Vagina (tissue), 2 donors: Measurements from ENCODE around the gene PGR. TPM values are rescaled to one million over a fixed set of nuclear protein-coding genes. Genes with fewer than 3 reads are reported as not detected.
"Not testable (repeated sequence)": the region's sequence is repeated elsewhere in the genome, so short reads cannot be mapped to it uniquely, and the experiment has no call there.

ENCODE experiments used
- DNase-seq, 2 donors: peaks; one replicate each; pipeline ENCODE4 v3.0.0-alpha.2; 2017; ENCODE audit errors: extremely low spot score in 2 of 2
- H3K27ac ChIP-seq: fragments of 200-600 bp; sonication (generic); one replicate; pipeline ENCODE4 v1.5.1; 2019
- H3K27me3 ChIP-seq: fragments of 200-600 bp; sonication (generic); one replicate; pipeline ENCODE4 v1.5.1; 2019
- H3K36me3 ChIP-seq, 2 donors: fragments of 200-600 bp; sonication (generic); one replicate each; pipeline ENCODE4 v1.5.1; 2017 to 2019
- H3K4me1 ChIP-seq: fragments of 200-600 bp; sonication (generic); one replicate; pipeline ENCODE4 v1.5.1; 2019
- H3K4me3 ChIP-seq, 2 donors: fragments of 200-600 bp; sonication (generic); 1 replicate in 1 of 2; 2 replicates in 1 of 2; pipeline ENCODE4 v1.5.1; 2016 to 2019
- H3K9me3 ChIP-seq: fragments of 200-600 bp; sonication (generic); one replicate; pipeline ENCODE4 v1.5.1; 2019
- POLR2A ChIP-seq, 2 donors: fragments of 450-650 bp; IDR thresholded peaks; one replicate each; pipeline ENCODE4 v1.6.1; 2017; ENCODE audit warnings: antibody characterized with exemption in 2 of 2, mild to moderate bottlenecking in 2 of 2, moderate library complexity in 2 of 2
- POLR2AphosphoS5 ChIP-seq, 2 donors: sonication (generic); formaldehyde crosslinking; IDR thresholded peaks; one replicate each; pipeline ENCODE4 v1.9.0; 2017; ENCODE audit warnings: antibody characterized with exemption in 2 of 2, mild to moderate bottlenecking in 2 of 2, low read depth in 1 of 2; ENCODE audit not compliant: insufficient read depth in 1 of 2
- intact Hi-C: fragments of 100-400 bp; cut with DNase I; formaldehyde crosslinking; loops from one replicate; pipeline ENCODE4 v1.15.1; 2023
- total RNA-seq: library from RNA; depleted of rRNA; stranded (reverse); fragments of >200 nt; gene quantifications from one replicate; pipeline ENCODE4 v1.2.3, GENCODE V29; 2016
- TF ChIP-seq, protein P1 (sequence below), 3 experiments: fragments of 450-650 bp in 2 of 3; fragments of 200-600 bp in 1 of 3; sonication (generic) in 1 of 3; IDR thresholded peaks; one replicate each; pipeline ENCODE4 v1.5.1; 2017 to 2019; ENCODE audit warnings: antibody characterized with exemption in 3 of 3, mild to moderate bottlenecking in 2 of 3, moderate library complexity in 2 of 3

The PGR gene
- total RNA-seq, 1 donor from 2014 or later: 34.4 TPM

DNA sequence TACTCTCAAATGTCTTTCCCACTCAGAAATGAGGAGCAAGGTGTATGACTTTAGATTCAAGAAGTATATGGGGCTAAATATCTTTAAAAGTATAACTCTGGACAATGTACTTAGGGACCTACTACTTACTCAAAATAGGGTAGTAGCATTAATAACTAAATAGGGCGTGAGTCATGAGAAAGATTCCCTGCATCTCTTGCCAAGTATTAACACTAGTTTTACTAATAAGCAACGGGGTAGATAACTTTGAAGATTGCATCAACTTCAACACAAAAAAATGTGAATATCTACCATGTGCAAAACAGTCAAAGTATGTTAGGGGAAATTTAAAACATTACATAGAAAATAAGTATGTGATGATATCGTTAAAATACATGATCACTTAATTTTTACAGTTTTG is 99.6 kb downstream of the PGR start:
- Histone ChIP-seq H3K9me3 (no peaks in the 10 kb centered on the region), H3K27ac (no peak overlapping the region), H3K36me3 (no peaks in the 10 kb centered on the region), H3K4me1 (peaks cover 13% of the 10 kb centered on the region), H3K4me3 (no peak overlapping the region), H3K27me3 (no peaks in the 10 kb centered on the region)
- intact Hi-C loops: no loop called here
- TF ChIP-seq POLR2A (IDR thresholded peaks at IDR 0.05) (no peak), POLR2AphosphoS5 (IDR thresholded peaks at IDR 0.05; ENCODE audit: insufficient read depth in 1 of 2, low read depth in 1 of 2) (no peak)
- TF ChIP-seq, protein P1, sequence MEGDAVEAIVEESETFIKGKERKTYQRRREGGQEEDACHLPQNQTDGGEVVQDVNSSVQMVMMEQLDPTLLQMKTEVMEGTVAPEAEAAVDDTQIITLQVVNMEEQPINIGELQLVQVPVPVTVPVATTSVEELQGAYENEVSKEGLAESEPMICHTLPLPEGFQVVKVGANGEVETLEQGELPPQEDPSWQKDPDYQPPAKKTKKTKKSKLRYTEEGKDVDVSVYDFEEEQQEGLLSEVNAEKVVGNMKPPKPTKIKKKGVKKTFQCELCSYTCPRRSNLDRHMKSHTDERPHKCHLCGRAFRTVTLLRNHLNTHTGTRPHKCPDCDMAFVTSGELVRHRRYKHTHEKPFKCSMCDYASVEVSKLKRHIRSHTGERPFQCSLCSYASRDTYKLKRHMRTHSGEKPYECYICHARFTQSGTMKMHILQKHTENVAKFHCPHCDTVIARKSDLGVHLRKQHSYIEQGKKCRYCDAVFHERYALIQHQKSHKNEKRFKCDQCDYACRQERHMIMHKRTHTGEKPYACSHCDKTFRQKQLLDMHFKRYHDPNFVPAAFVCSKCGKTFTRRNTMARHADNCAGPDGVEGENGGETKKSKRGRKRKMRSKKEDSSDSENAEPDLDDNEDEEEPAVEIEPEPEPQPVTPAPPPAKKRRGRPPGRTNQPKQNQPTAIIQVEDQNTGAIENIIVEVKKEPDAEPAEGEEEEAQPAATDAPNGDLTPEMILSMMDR (IDR thresholded peaks at IDR 0.05): no peak
- no peak for DNase-seq

DNA sequence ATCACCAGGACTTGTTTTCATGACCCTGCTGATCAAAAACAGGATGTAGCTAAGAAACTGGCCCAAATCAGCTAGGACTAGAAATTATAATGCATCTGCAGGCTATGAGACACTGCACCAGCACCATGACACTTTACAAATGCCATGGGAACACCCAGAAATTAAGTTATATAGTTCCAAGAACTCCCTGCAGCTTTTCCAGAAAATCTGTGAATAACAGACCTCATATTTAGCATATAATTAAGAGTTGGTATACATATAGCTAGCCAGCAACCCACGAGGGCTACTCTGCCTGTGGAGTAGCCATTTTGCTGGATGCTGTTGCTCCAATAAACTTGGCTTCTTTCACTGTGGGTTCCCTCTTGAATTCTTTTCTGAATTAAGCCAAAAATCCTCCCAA is 101.0 kb downstream of the PGR start:
- peaks cover 7% of the 10 kb centered on the region for H3K4me1 ChIP-seq
- intact Hi-C loops: no loop called here
- DNase-seq: no peak

DNA sequence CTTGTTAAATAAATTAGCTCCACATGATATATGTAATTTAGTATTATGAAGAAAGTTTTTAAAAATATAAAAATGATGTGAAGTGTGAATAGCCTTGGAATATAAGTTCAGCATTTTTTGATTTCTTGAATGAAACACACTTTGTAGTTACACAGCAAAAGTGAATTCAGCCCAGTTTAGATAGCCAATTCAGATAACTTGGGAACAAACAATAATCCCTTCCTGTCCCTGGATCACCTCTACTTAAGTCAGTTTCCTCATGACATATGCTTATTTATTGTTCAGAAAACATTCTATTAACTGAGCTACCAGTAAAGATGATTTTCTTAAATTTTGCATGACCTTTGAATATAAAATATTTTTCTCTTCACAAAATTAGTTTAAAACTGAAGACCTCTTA is 107.4 kb downstream of the PGR start:
- intact Hi-C loops: no loop called here
- TF ChIP-seq, protein P1 (IDR thresholded peaks at IDR 0.05): no peak
- TF ChIP-seq POLR2AphosphoS5 (IDR thresholded peaks at IDR 0.05; ENCODE audit: insufficient read depth in 1 of 2, low read depth in 1 of 2) (no peak), POLR2A (IDR thresholded peaks at IDR 0.05) (no peak)
- no peaks in the 10 kb centered on the region for H3K4me1 ChIP-seq

More for the DNA sequence above, 101.0 kb downstream of the PGR start:
- Histone ChIP-seq H3K36me3 (no peaks in the 10 kb centered on the region), H3K27ac (no peak overlapping the region), H3K4me3 (no peak overlapping the region), H3K27me3 (no peaks in the 10 kb centered on the region), H3K9me3 (no peaks in the 10 kb centered on the region)
- TF ChIP-seq POLR2AphosphoS5 (IDR thresholded peaks at IDR 0.05; ENCODE audit: insufficient read depth in 1 of 2, low read depth in 1 of 2) (no peak), POLR2A (IDR thresholded peaks at IDR 0.05) (no peak)
- TF ChIP-seq, protein P1 (IDR thresholded peaks at IDR 0.05): no peak

DNA sequence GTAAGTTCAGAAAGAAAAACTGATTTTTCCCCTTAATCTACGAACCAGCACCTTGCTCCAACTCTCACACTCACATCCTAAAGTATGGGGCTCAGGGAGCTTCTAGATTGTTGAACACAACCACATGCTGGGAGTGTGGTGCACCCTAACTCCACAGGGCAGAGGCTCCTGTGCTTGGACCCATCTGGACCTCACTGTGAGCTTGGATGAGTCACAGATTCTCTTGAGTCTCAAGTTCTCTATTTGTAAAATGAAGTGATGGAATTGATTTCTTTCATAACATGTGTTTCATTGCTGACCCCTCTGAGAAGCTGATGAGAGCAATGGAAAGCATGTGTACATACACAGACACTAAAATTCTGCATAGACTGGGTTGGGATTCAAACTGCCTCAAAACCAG is 109.7 kb downstream of the PGR start:
- H3K9me3 ChIP-seq: no peaks in the 10 kb centered on the region
- no peaks in the 10 kb centered on the region for H3K36me3 ChIP-seq
- DNase-seq: no peak
- TF ChIP-seq, protein P1 (IDR thresholded peaks at IDR 0.05): no peak
- no peak for TF ChIP-seq POLR2A (IDR thresholded peaks at IDR 0.05)
- no peak for TF ChIP-seq POLR2AphosphoS5 (IDR thresholded peaks at IDR 0.05; ENCODE audit: insufficient read depth in 1 of 2, low read depth in 1 of 2)
- H3K4me1 ChIP-seq: no peaks in the 10 kb centered on the region
- H3K27me3 ChIP-seq: no peaks in the 10 kb centered on the region
- no peak overlapping the region for H3K4me3 ChIP-seq
- H3K27ac ChIP-seq: no peak overlapping the region
- intact Hi-C loops: no loop called here

More for the DNA sequence above, 107.4 kb downstream of the PGR start:
- Histone ChIP-seq H3K27me3 (no peaks in the 10 kb centered on the region), H3K36me3 (no peaks in the 10 kb centered on the region), H3K9me3 (no peaks in the 10 kb centered on the region), H3K4me3 (no peak overlapping the region), H3K27ac (no peak overlapping the region)
- DNase-seq: no peak

DNA sequence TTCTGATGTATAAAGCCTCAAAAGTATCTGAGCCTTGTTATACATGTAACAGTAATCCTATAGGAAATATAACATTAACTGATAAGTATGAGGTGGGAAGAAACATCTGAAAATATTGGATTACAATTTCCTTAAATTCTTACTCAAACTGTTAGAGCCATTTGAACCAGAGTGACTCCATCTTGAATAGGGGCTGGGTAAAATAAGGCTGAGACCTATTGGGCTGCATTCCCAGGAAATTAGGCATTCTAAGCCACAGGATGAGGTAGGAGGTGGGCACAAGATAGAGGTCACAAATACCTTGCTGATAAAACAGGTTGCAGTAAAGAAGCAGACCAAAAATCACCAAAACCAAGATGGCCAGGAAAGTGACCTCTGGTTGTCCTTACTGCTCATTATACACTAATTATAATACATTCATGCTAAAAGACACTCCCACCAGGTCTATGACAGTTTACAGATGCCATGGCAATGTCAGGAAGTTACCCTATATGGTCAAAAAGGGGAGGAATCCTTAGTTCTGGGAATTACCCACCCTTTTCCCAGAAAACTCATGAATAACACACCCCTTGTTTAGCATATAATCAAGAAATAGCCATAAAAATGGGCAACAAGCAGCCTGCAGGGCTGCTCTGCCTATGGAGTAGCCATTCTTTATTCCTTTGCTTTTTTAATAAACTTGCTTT is 114.9 kb downstream of the PGR start:
- intact Hi-C loops: no loop called here
- TF ChIP-seq POLR2AphosphoS5 (IDR thresholded peaks at IDR 0.05; ENCODE audit: insufficient read depth in 1 of 2, low read depth in 1 of 2) (no peak), POLR2A (IDR thresholded peaks at IDR 0.05) (no peak)
- TF ChIP-seq, protein P1 (IDR thresholded peaks at IDR 0.05): no peak
- Histone ChIP-seq H3K36me3 (no peaks in the 10 kb centered on the region), H3K4me1 (no peaks in the 10 kb centered on the region), H3K9me3 (no peaks in the 10 kb centered on the region), H3K27me3 (no peaks in the 10 kb centered on the region), H3K4me3 (no peak overlapping the region), H3K27ac (no peak overlapping the region)
- no peak for DNase-seq

DNA sequence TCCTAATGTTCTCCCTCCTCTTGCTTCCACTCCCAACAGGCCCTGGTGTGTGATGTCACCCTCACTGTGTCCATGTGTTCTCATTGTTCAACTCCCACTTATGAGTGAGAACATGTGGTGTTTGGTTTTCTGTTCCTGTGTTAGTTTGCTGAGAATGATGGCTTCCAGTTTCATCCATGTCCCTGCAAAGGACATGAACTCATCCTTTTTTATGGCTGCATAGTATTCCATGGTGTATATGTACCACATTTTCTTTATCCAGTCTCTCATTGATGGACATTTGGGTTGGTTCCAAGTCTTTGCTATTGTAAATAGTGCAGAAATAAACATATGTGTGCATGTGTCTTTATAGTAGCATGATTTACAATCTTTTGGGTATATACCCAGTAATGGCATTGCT is 115.9 kb downstream of the PGR start:
- intact Hi-C loops, H3K4me1 ChIP-seq, H3K4me3 ChIP-seq, H3K27ac ChIP-seq, DNase-seq, H3K9me3 ChIP-seq, H3K27me3 ChIP-seq, H3K36me3 ChIP-seq: not testable (repeated sequence)
